H9 (cell line): Measurements from ENCODE around the gene HCFC1. TPM values are rescaled to one million over a fixed set of nuclear protein-coding genes. Genes with fewer than 3 reads are reported as not detected.

Experiments used
- DNase-seq: peaks from one replicate; pipeline ENCODE4 v3.0.0-alpha.2; 2017
- H2AFZ ChIP-seq: one replicate; pipeline ENCODE4 v1.6.1; 2013; ENCODE audit warnings: mild to moderate bottlenecking, low read length, control low read depth, moderate library complexity
- H2AK5ac ChIP-seq: 2 replicates; pipeline ENCODE4 v1.6.1; 2013; ENCODE audit warnings: low read length, control low read depth, mixed read lengths; ENCODE audit not compliant: insufficient read length
- H2BK120ac ChIP-seq: one replicate; pipeline ENCODE4 v1.6.1; 2013; ENCODE audit warnings: low read depth, mild to moderate bottlenecking, low read length, control low read depth, inconsistent platforms; ENCODE audit not compliant: poor library complexity, severe bottlenecking
- H2BK12ac ChIP-seq: 2 replicates; pipeline ENCODE4 v1.6.1; 2013; ENCODE audit warnings: low read length, control low read depth, mixed read lengths, low read depth; ENCODE audit not compliant: insufficient read length
- H2BK15ac ChIP-seq: 2 replicates; pipeline ENCODE4 v1.6.1; 2013; ENCODE audit warnings: low read depth, low read length, control low read depth
- H2BK20ac ChIP-seq: one replicate; pipeline ENCODE4 v1.6.1; 2013; ENCODE audit warnings: low read depth, mild to moderate bottlenecking, low read length, control low read depth, inconsistent platforms; ENCODE audit not compliant: poor library complexity, severe bottlenecking
- H2BK5ac ChIP-seq: 2 replicates; pipeline ENCODE4 v1.6.1; 2013; ENCODE audit warnings: low read length, control low read depth, mixed read lengths; ENCODE audit not compliant: insufficient read length
- H3K14ac ChIP-seq: 2 replicates; pipeline ENCODE4 v1.6.1; 2013; ENCODE audit warnings: low read length, control low read depth; ENCODE audit not compliant: insufficient read depth
- H3K18ac ChIP-seq: 2 replicates; pipeline ENCODE4 v1.6.1; 2013; ENCODE audit warnings: low read depth, mild to moderate bottlenecking, mixed read lengths, low read length, control low read depth; ENCODE audit not compliant: insufficient read length
- H3K23ac ChIP-seq: 2 replicates; pipeline ENCODE4 v1.6.1; 2013; ENCODE audit warnings: low read length, control low read depth, mixed read lengths, low read depth; ENCODE audit not compliant: insufficient read length
- H3K23me2 ChIP-seq: 2 replicates; pipeline ENCODE4 v1.6.1; 2013; ENCODE audit warnings: low read depth, mild to moderate bottlenecking, mixed read lengths, low read length, control low read depth; ENCODE audit not compliant: insufficient read length, poor library complexity, severe bottlenecking
- H3K27ac ChIP-seq: 2 replicates; pipeline ENCODE4 v1.5.1; 2013; ENCODE audit warnings: low read length, control low read depth, mixed read lengths, low read depth; ENCODE audit not compliant: insufficient read length
- H3K27me3 ChIP-seq: 2 replicates; pipeline ENCODE4 v1.6.1; 2013; ENCODE audit warnings: low read length, control low read depth, inconsistent platforms; ENCODE audit not compliant: insufficient read depth
- H3K4ac ChIP-seq: 2 replicates; pipeline ENCODE4 v1.6.1; 2013; ENCODE audit warnings: low read depth, mild to moderate bottlenecking, control low read depth, inconsistent platforms, low read length, moderate library complexity
- H3K4me1 ChIP-seq: 2 replicates; pipeline ENCODE4 v1.6.1; 2013; ENCODE audit warnings: low read length, control low read depth, inconsistent platforms; ENCODE audit not compliant: insufficient read depth
- H3K4me2 ChIP-seq: 2 replicates; pipeline ENCODE4 v1.6.1; 2013; ENCODE audit warnings: low read length, control low read depth, mixed read lengths; ENCODE audit not compliant: insufficient read length, insufficient read depth
- H3K56ac ChIP-seq: 2 replicates; pipeline ENCODE4 v1.6.1; 2013; ENCODE audit warnings: low read depth, mild to moderate bottlenecking, mixed read lengths, low read length, control low read depth; ENCODE audit not compliant: insufficient read length
- H3K79me1 ChIP-seq: 2 replicates; pipeline ENCODE4 v1.6.1; 2013; ENCODE audit warnings: low read depth, mild to moderate bottlenecking, moderate library complexity, low read length, control low read depth, inconsistent platforms; ENCODE audit not compliant: insufficient read depth, poor library complexity, severe bottlenecking
- H3K79me2 ChIP-seq: 2 replicates; pipeline ENCODE4 v1.6.1; 2013; ENCODE audit warnings: low read length, control low read depth, inconsistent platforms; ENCODE audit not compliant: insufficient read depth
- H3K9ac ChIP-seq: 2 replicates; pipeline ENCODE4 v1.6.1; 2013; ENCODE audit warnings: low read length, control low read depth, mixed read lengths; ENCODE audit not compliant: insufficient read length; ENCODE audit errors: extremely low read depth
- H3K9me3 ChIP-seq: one replicate; pipeline ENCODE4 v1.6.1; 2013; ENCODE audit warnings: low read depth, low read length, inconsistent platforms; ENCODE audit not compliant: control insufficient read depth
- H3T11ph ChIP-seq: one replicate; pipeline ENCODE4 v1.6.1; 2013; ENCODE audit warnings: mild to moderate bottlenecking, low read length, control low read depth, inconsistent platforms
- H4K20me1 ChIP-seq: one replicate; pipeline ENCODE4 v1.6.1; 2013; ENCODE audit not compliant: control insufficient read depth, insufficient read length, insufficient read depth
- H4K5ac ChIP-seq: 2 replicates; pipeline ENCODE4 v1.6.1; 2013; ENCODE audit warnings: low read depth, mild to moderate bottlenecking, mixed read lengths, low read length, control low read depth; ENCODE audit not compliant: insufficient read length
- H4K8ac ChIP-seq: replicated peaks from 2 replicates; pipeline ENCODE4 v1.6.1; 2013; ENCODE audit warnings: low read length, control low read depth, mixed read lengths, low read depth; ENCODE audit not compliant: insufficient read length
- H4K91ac ChIP-seq: 2 replicates; pipeline ENCODE4 v1.6.1; 2013; ENCODE audit warnings: low read depth, mild to moderate bottlenecking, moderate library complexity, mixed read lengths, low read length, control low read depth; ENCODE audit not compliant: insufficient read length
- H3K27ac Mint-ChIP-seq, 3 experiments: 2 replicates in 2 of 3; 3 replicates in 1 of 3; pipeline ENCODE4 v1.8.0; 2020 to 2021; ENCODE audit warnings: mixed read lengths in 3 of 3, mild to moderate bottlenecking in 1 of 3, moderate library complexity in 1 of 3
- H3K27me3 Mint-ChIP-seq: 2 replicates; pipeline ENCODE4 v1.8.0; 2021; ENCODE audit warnings: low read depth, mild to moderate bottlenecking, moderate library complexity, mixed read lengths
- H3K36me3 Mint-ChIP-seq, 3 experiments: 2 replicates in 2 of 3; 3 replicates in 1 of 3; pipeline ENCODE4 v1.8.0; 2020 to 2021; ENCODE audit warnings: low read depth in 3 of 3, mixed read lengths in 3 of 3; ENCODE audit not compliant: insufficient read depth in 1 of 3
- H3K4me1 Mint-ChIP-seq, 2 experiments: 2 replicates each; pipeline ENCODE4 v1.8.0; 2020; ENCODE audit warnings: mixed read lengths in 2 of 2
- H3K4me3 Mint-ChIP-seq, 2 experiments: 2 replicates in 1 of 2; 3 replicates in 1 of 2; pipeline ENCODE4 v1.8.0; 2020 to 2021; ENCODE audit warnings: mild to moderate bottlenecking in 2 of 2, mixed read lengths in 2 of 2, moderate library complexity in 1 of 2
- H3K9me3 Mint-ChIP-seq, 2 experiments: 2 replicates in 1 of 2; 3 replicates in 1 of 2; pipeline ENCODE4 v1.8.0; 2020; ENCODE audit warnings: mild to moderate bottlenecking in 2 of 2, mixed read lengths in 2 of 2, moderate library complexity in 1 of 2
- WGBS: extraction: QIAGEN DNeasy Blood & Tissue Kit; methylation state at CpG from one replicate; pipeline ENCODE4 v1.1.7; 2013; ENCODE audit warnings: missing lambda C conversion rate, low lambda C conversion rate, mixed read lengths; ENCODE audit not compliant: insufficient read length; ENCODE audit errors: extremely low coverage; 5-methylcytosine and 5-hydroxymethylcytosine counted together
- total RNA-seq: library from RNA; stranded (reverse); gene quantifications from 2 replicates; pipeline ENCODE4 v1.2.1, GENCODE V29; 2021
- TF ChIP-seq, protein P1 (sequence below): fragments of 200-600 bp; sonication (generic); conservative IDR thresholded peaks from 3 replicates; pipeline ENCODE4 v1.8.0; 2021; ENCODE audit warnings: antibody characterized with exemption, mild to moderate bottlenecking

The HCFC1 gene
- total RNA-seq, 1 experiment from 2014 or later: 144 TPM

DNA sequence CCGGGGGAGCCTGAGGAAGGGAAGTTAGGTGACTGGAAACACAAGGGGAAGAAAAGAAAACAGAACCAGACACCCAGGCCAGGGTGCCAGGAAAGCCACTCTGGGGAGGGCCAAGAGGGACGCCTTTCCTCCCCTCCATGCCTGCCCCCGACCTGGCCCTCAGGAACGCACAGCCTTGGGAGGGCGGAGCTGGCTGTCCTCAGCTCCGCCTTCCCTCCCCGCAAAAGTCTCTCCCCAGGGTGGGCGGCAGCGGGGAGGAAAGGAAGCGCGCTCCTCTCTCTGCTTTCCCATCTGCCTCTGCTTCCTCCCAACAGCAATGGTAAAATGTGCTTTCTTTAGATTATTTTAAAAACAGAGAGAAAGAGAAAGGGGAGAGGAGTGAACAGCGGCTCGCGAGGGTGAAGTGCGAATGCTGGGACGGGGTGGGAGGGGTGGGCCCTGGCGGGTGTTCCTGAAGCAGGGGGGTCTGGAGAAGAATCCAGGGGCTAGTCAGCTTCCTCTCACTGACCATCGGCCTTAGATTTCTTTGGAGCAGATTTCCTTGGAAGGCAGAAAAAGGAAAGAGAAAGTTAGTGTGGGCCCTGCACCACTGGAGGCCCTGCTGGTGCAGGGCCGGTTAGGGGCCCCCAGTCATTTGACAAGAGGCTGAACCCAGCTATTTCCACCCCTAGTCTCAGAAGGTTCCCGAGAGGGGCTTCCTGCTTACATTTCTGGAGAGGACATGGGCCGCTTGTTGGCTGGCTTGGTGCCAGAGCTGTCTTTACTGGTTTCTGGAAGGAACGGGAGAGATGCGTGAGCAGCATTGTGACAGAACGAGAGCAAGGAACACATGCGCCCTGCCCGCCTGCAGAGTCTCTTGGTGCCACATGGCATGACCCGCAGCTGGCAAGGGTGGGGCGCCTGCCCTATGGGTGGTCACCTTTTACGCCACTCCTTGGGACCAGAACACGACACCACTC is 22.5 kb downstream of the HCFC1 start:
- H3K79me2 ChIP-seq: no peaks in the 10 kb centered on the region
- no peak overlapping the region for H2BK5ac ChIP-seq
- H3K18ac ChIP-seq: peak overlapping the region; percentile 57
- no peak overlapping the region for H2BK12ac ChIP-seq
- no peak overlapping the region for H2BK20ac ChIP-seq
- H4K5ac ChIP-seq: no peak overlapping the region
- H3K4me1 ChIP-seq: no peaks in the 10 kb centered on the region
- H3K9me3 ChIP-seq: no peaks in the 10 kb centered on the region
- H3K14ac ChIP-seq: no peak overlapping the region
- no peaks in the 10 kb centered on the region for H3K79me1 ChIP-seq
- H3K23me2 ChIP-seq: no peaks in the 10 kb centered on the region
- Mint-ChIP-seq H3K36me3 (peaks cover 39 to 62% (median 61%) of the 10 kb centered on the region in 3 experiments), H3K27ac (peak overlapping the region in 2 of 3 experiments; percentile 47 to 92; a peak in 3 of 7 replicates), H3K4me3 (no peak overlapping the region), H3K27me3 (no peaks in the 10 kb centered on the region), H3K4me1 (peaks cover 4 to 32% of the 10 kb centered on the region in 2 experiments), H3K9me3 (peaks cover 0 to 3% of the 10 kb centered on the region in 2 experiments; a peak in 2 of 5 replicates)
- no peak overlapping the region for H2BK15ac ChIP-seq
- no CpG with 5 or more reads among the region's 30 CpGs for WGBS
- H2BK120ac ChIP-seq: no peak overlapping the region
- H2AK5ac ChIP-seq: no peak overlapping the region
- no peak overlapping the region for H3K23ac ChIP-seq
- no peak overlapping the region for H4K8ac ChIP-seq
- no peak overlapping the region for H4K91ac ChIP-seq
- no peak overlapping the region for H2AFZ ChIP-seq
- no peak overlapping the region for H3K9ac ChIP-seq
- DNase-seq: no peak
- TF ChIP-seq, protein P1, sequence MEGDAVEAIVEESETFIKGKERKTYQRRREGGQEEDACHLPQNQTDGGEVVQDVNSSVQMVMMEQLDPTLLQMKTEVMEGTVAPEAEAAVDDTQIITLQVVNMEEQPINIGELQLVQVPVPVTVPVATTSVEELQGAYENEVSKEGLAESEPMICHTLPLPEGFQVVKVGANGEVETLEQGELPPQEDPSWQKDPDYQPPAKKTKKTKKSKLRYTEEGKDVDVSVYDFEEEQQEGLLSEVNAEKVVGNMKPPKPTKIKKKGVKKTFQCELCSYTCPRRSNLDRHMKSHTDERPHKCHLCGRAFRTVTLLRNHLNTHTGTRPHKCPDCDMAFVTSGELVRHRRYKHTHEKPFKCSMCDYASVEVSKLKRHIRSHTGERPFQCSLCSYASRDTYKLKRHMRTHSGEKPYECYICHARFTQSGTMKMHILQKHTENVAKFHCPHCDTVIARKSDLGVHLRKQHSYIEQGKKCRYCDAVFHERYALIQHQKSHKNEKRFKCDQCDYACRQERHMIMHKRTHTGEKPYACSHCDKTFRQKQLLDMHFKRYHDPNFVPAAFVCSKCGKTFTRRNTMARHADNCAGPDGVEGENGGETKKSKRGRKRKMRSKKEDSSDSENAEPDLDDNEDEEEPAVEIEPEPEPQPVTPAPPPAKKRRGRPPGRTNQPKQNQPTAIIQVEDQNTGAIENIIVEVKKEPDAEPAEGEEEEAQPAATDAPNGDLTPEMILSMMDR: no peak
- H3K4ac ChIP-seq: no peak overlapping the region
- no peak overlapping the region for H3K27ac ChIP-seq
- H3K56ac ChIP-seq: no peak overlapping the region
- H3K27me3 ChIP-seq: no peaks in the 10 kb centered on the region
- H3T11ph ChIP-seq: no peak overlapping the region
- no peak overlapping the region for H3K4me2 ChIP-seq
- H4K20me1 ChIP-seq: no peaks in the 10 kb centered on the region
